HCT116 (cell line): ENCODE data around the gene PFN3. TPM values are rescaled to one million over a fixed set of nuclear protein-coding genes. Genes with fewer than 3 reads are reported as not detected.

Experiments used
- ATAC-seq: fragments of 200-7000 bp; cut with Tn5 transposase; 2 replicates; pipeline ENCODE4 v1.9.1; 2020; ENCODE audit warnings: mild to moderate bottlenecking, moderate library complexity
- BruUV-seq: library from RNA; stranded (reverse); fragments of 400-500 nt; replicated peaks from 2 replicates; lab custom pipeline; 2021; lab: Mats Ljungman, UMichigan
- CTCF ChIA-PET: fragments of 300-600 bp; sonication (Branson Sonifier 250); formaldehyde crosslinking; loops from one replicate; lab custom pipeline; 2021; ENCODE audit warnings: antibody characterized with exemption; lab: Charles Lee
- POLR2A ChIA-PET: fragments of 300-600, 350-600 bp; sonication (Branson Sonifier 250); formaldehyde crosslinking; loops from one replicate; lab custom pipeline; 2021; ENCODE audit warnings: antibody characterized with exemption; lab: Charles Lee
- RAD21 ChIA-PET, 2 experiments: fragments of 300-600 bp; sonication (Branson Sonifier 250); formaldehyde crosslinking; loops; one replicate each; lab custom pipeline; 2023; ENCODE audit warnings: low total read pairs in 2 of 2; ENCODE audit not compliant: uncharacterized antibody in 2 of 2, unreplicated experiment in 2 of 2, low non-redundant PET in 1 of 2; lab: Charles Lee
- DNase-seq: peaks from one replicate; pipeline ENCODE4 v3.0.0-alpha.2; 2010; ENCODE audit warnings: low read depth, low spot score
- H2AFZ ChIP-seq: fragments of 200-600 bp; shearing (Covaris generic), sonication (generic); 2 replicates; pipeline ENCODE4 v1.6.1; 2017; ENCODE audit warnings: low read depth, mixed run types, mixed read lengths, antibody characterized with exemption, low read length; ENCODE audit not compliant: poor library complexity, severe bottlenecking
- H3K27ac ChIP-seq: 2 replicates; pipeline ENCODE4 v1.5.1; 2012; ENCODE audit warnings: low read depth, low read length
- H3K27me3 ChIP-seq: fragments of 200-600 bp; sonication (generic); 2 replicates; pipeline ENCODE4 v1.6.1; 2016; ENCODE audit warnings: mixed run types, low read length, mixed read lengths; ENCODE audit not compliant: insufficient read depth
- H3K36me3 ChIP-seq, 2 experiments: fragments of 200-500 bp in 1 of 2; fragments of 200-600 bp in 1 of 2; sonication (Bioruptor generic) in 1 of 2; sonication (generic) in 1 of 2; 2 replicates each; pipeline versions ENCODE4 v1.5.1 to v1.6.1; 2014 to 2016; ENCODE audit warnings: low read length in 2 of 2, inconsistent platforms in 1 of 2, mixed read lengths in 1 of 2, mixed run types in 1 of 2; ENCODE audit not compliant: insufficient read depth in 2 of 2, control insufficient read depth in 1 of 2
- H3K4me1 ChIP-seq, 2 experiments: fragments of 200-600 bp in 1 of 2; sonication (generic) in 1 of 2; 2 replicates each; pipeline versions ENCODE4 v1.5.1 to v1.6.1; 2012 to 2017; ENCODE audit warnings: low read length in 2 of 2, inconsistent platforms in 1 of 2, mild to moderate bottlenecking in 1 of 2, mixed read lengths in 1 of 2, mixed run types in 1 of 2, moderate library complexity in 1 of 2; ENCODE audit not compliant: insufficient read depth in 2 of 2, control insufficient read depth in 1 of 2
- H3K4me2 ChIP-seq: fragments of 200-600 bp; sonication (generic); 2 replicates; pipeline ENCODE4 v1.6.1; 2017; ENCODE audit warnings: mixed run types, low read length, mixed read lengths
- H3K4me3 ChIP-seq, 2 experiments: fragments of 200-600 bp in 1 of 2; sonication (generic) in 1 of 2; replicated peaks in 1 of 2; 2 replicates each; pipeline ENCODE4 v1.5.1; 2011 to 2016; ENCODE audit warnings: low read length in 2 of 2, control low read depth in 1 of 2, low read depth in 1 of 2, mild to moderate bottlenecking in 1 of 2, mixed read lengths in 1 of 2, mixed run types in 1 of 2
- H3K79me2 ChIP-seq: fragments of 200-600 bp; sonication (generic); 2 replicates; pipeline ENCODE4 v1.6.1; 2017; ENCODE audit warnings: mild to moderate bottlenecking, mixed run types, low read length, moderate library complexity, mixed read lengths; ENCODE audit not compliant: insufficient read depth
- H3K9ac ChIP-seq: fragments of 200-600 bp; sonication (generic); 2 replicates; pipeline ENCODE4 v1.6.1; 2016; ENCODE audit warnings: low read length, mixed read lengths
- H3K9me2 ChIP-seq: fragments of 200-600 bp; sonication (generic), shearing (Covaris generic); 2 replicates; pipeline ENCODE4 v1.6.1; 2017; ENCODE audit warnings: mixed run types, mild to moderate bottlenecking, moderate library complexity; ENCODE audit not compliant: insufficient read depth
- H3K9me3 ChIP-seq, 2 experiments: fragments of 200-500 bp in 1 of 2; fragments of 200-600 bp in 1 of 2; sonication (Bioruptor generic) in 1 of 2; sonication (generic) in 1 of 2; 2 replicates each; pipeline ENCODE4 v1.6.1; 2014 to 2017; ENCODE audit warnings: low read length in 2 of 2, mixed read lengths in 2 of 2, inconsistent platforms in 1 of 2, low read depth in 1 of 2, mild to moderate bottlenecking in 1 of 2, mixed run types in 1 of 2, moderate library complexity in 1 of 2; ENCODE audit not compliant: control insufficient read depth in 1 of 2, insufficient read depth in 1 of 2
- H4K20me1 ChIP-seq: fragments of 200-600 bp; sonication (generic), shearing (Covaris generic); 2 replicates; pipeline ENCODE4 v1.6.1; 2017; ENCODE audit warnings: mixed run types, mild to moderate bottlenecking, moderate library complexity; ENCODE audit not compliant: insufficient read depth
- CEBPB ChIP-seq: IDR thresholded peaks from 2 replicates; pipeline ENCODE4 v1.6.1; 2012; ENCODE audit warnings: low read depth
- CTCF ChIP-seq, 3 experiments: fragments of 200-600 bp in 1 of 3; sonication (generic) in 1 of 3; IDR thresholded peaks in 2 of 3; conservative IDR thresholded peaks in 1 of 3; 2 replicates each; pipeline ENCODE4 v1.5.1; 2012 to 2017; ENCODE audit warnings: low read depth in 2 of 3, low read length in 2 of 3, antibody characterized with exemption in 1 of 3, borderline replicate concordance in 1 of 3, control low read depth in 1 of 3, mild to moderate bottlenecking in 1 of 3, mixed read lengths in 1 of 3, mixed run types in 1 of 3, moderate library complexity in 1 of 3; ENCODE audit not compliant: insufficient read depth in 1 of 3
- ELF1 ChIP-seq: IDR thresholded peaks from 2 replicates; pipeline ENCODE4 v1.6.1; 2012; ENCODE audit warnings: low read depth, borderline replicate concordance
- EZH2 ChIP-seq: fragments of 200-600 bp; sonication (generic); IDR thresholded peaks from 2 replicates; pipeline ENCODE4 v1.6.1; 2017; ENCODE audit warnings: antibody characterized with exemption, mixed run types
- EZH2phosphoT487 ChIP-seq: fragments of 200-600 bp; IDR thresholded peaks from 2 replicates; pipeline ENCODE4 v1.6.1; 2018; ENCODE audit warnings: antibody characterized with exemption, borderline replicate concordance
- JUND ChIP-seq: IDR thresholded peaks from 2 replicates; pipeline ENCODE4 v1.6.1; 2012
- RAD21 ChIP-seq: IDR thresholded peaks from 2 replicates; pipeline ENCODE4 v1.6.1; 2012; ENCODE audit warnings: low read depth, mild to moderate bottlenecking
- REST ChIP-seq: IDR thresholded peaks from 2 replicates; pipeline ENCODE4 v1.6.1; 2012; ENCODE audit warnings: low read depth
- SP1 ChIP-seq: IDR thresholded peaks from 2 replicates; pipeline ENCODE4 v1.6.1; 2012; ENCODE audit warnings: low read depth
- YY1 ChIP-seq: IDR thresholded peaks from 2 replicates; pipeline ENCODE4 v1.6.1; 2011; ENCODE audit warnings: low read length, low read depth, moderate library complexity, mild to moderate bottlenecking; ENCODE audit not compliant: insufficient replicate concordance; ENCODE audit errors: extremely low read depth
- ZBTB33 ChIP-seq: IDR thresholded peaks from 2 replicates; pipeline ENCODE4 v1.6.1; 2011; ENCODE audit warnings: mild to moderate bottlenecking, low read length, moderate library complexity; ENCODE audit not compliant: insufficient replicate concordance; ENCODE audit errors: extremely low read depth
- ZFX ChIP-seq: fragments of 450-650 bp; IDR thresholded peaks from 2 replicates; pipeline ENCODE4 v1.6.1; 2017
- ZNF274 ChIP-seq: fragments of 200-500 bp; sonication (Bioruptor generic); IDR thresholded peaks from 2 replicates; pipeline ENCODE4 v1.6.1; 2014; ENCODE audit warnings: mild to moderate bottlenecking, low read depth, low read length, inconsistent platforms
- intact Hi-C: fragments of 100-400 bp; cut with micrococcal nuclease; formaldehyde crosslinking; loops from 2 replicates; pipeline ENCODE4 v1.10.0; 2022
- total RNA-seq: library from RNA; stranded (reverse); gene quantifications from one replicate; pipeline ENCODE4 v1.2.1, GENCODE V29; 2021; ENCODE audit not compliant: unreplicated experiment
- TF ChIP-seq, protein P1 (sequence below): IDR thresholded peaks from 2 replicates; pipeline ENCODE4 v1.6.1; 2012
- TF ChIP-seq, protein P2 (sequence below): IDR thresholded peaks from 2 replicates; pipeline ENCODE4 v1.6.1; 2012

The PFN3 gene
- total RNA-seq, 1 experiment from 2014 or later: not detected

- intact Hi-C loops: loop anchor here (1.0 to 5.0 kb wide), 4 partner anchors 65 to 112 kb away; partner anchors contain the start of gene PDLIM7
- Histone ChIP-seq H2AFZ (peak overlapping the region; percentile 63), H3K36me3 (no peaks in the 10 kb centered on the region), H3K9me3 (no peaks in the 10 kb centered on the region), H3K4me3 (peak overlapping the region in 1 of 2 experiments; percentile 5; a peak in 1 of 4 replicates), H3K4me1 (peaks cover 24 to 43% of the 10 kb centered on the region in 2 experiments), H3K79me2 (no peaks in the 10 kb centered on the region)
- ChIA-PET CTCF (interaction anchor here (0.9 to 3.1 kb wide), 15 partner anchors 11 to 275 kb away, joined by 3 to 65 read pairs (median 16); partner anchors contain the start of genes GRK6 and PDLIM7), POLR2A (interaction anchor here (1.0 to 2.6 kb wide), 9 partner anchors 10 to 108 kb away, joined by 4 to 14 read pairs (median 6); partner anchors contain the start of genes GRK6 and PDLIM7)
- BruUV-seq: no TSS peak
- peak; percentile 69 for ATAC-seq
- TF ChIP-seq ZBTB33 (no peak), CEBPB (no peak), EZH2phosphoT487 (no peak), REST (no peak), RAD21 (no peak), YY1 (no peak), SP1 (no peak), JUND (no peak), ZNF274 (no peak), ELF1 (no peak), EZH2 (no peak), ZFX (no peak), CTCF (IDR thresholded peaks at IDR 0.05 in 2 of 3, conservative IDR thresholded peaks at IDR 0.05 in 1 of 3; ENCODE audit: borderline replicate concordance in 1 of 3, insufficient read depth in 1 of 3, low read depth in 2 of 3, low read length in 2 of 3) (no peak)
- TF ChIP-seq, protein P1, sequence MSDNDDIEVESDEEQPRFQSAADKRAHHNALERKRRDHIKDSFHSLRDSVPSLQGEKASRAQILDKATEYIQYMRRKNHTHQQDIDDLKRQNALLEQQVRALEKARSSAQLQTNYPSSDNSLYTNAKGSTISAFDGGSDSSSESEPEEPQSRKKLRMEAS: no peak
- TF ChIP-seq, protein P2, sequence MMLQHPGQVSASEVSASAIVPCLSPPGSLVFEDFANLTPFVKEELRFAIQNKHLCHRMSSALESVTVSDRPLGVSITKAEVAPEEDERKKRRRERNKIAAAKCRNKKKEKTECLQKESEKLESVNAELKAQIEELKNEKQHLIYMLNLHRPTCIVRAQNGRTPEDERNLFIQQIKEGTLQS: no peak
- TF ChIP-seq, all 23 proteins: peak for 0
- H3K4me2 ChIP-seq: peak overlapping the region; percentile 64
- H3K27me3 ChIP-seq: no peaks in the 10 kb centered on the region
- DNase-seq: peak; percentile 70
- peak overlapping the region; percentile 63 for H3K27ac ChIP-seq
- RAD21 ChIA-PET: interaction anchor here (0.6 to 1.9 kb wide), 7 partner anchors 13 to 79 kb away, joined by 3 to 8 read pairs (median 3); partner anchors contain the start of gene GRK6 (in 1 of the 2)
- H4K20me1 ChIP-seq: no peaks in the 10 kb centered on the region
- peak overlapping the region; percentile 43 for H3K9ac ChIP-seq
- H3K9me2 ChIP-seq: no peaks in the 10 kb centered on the region
Observed at GRCh38 chr5:177389241-177390169, 11.0 kb downstream of the PFN3 start.
